Natural killer cell (primary cell): ENCODE measurements around the gene DAZAP1. TPM values are rescaled to one million over a fixed set of nuclear protein-coding genes. Genes with fewer than 3 reads are reported as not detected.

ENCODE experiments used
- ATAC-seq, 3 donors: fragments of 150-1000 bp in 2 of 3; fragments of 200-7000 bp in 1 of 3; cut with Tn5 transposase; 1 replicate in 1 of 3; 2 replicates in 2 of 3; pipeline ENCODE4 v1.10.0; 2021; ENCODE audit warnings: mild to moderate bottlenecking in 2 of 3, moderate library complexity in 2 of 3
- DNase-seq, 2 donors: peaks; one replicate each; pipeline versions ENCODE4 v3.0.0 to v3.0.0-alpha.2; 2013 to 2021; ENCODE audit warnings: mixed read lengths in 1 of 2
- H3K27ac ChIP-seq: one replicate; pipeline ENCODE4 v1.5.1; 2013; ENCODE audit warnings: mild to moderate bottlenecking, low read length
- H3K27me3 ChIP-seq: one replicate; pipeline ENCODE4 v1.6.1; 2013; ENCODE audit warnings: low read length; ENCODE audit not compliant: control insufficient read depth, insufficient read depth
- H3K36me3 ChIP-seq: one replicate; pipeline ENCODE4 v1.6.1; 2013; ENCODE audit warnings: low read length; ENCODE audit not compliant: control insufficient read depth, insufficient read depth
- H3K4me1 ChIP-seq: one replicate; pipeline ENCODE4 v1.6.1; 2013; ENCODE audit warnings: low read length; ENCODE audit not compliant: control insufficient read depth, insufficient read depth
- H3K4me3 ChIP-seq: one replicate; pipeline ENCODE4 v1.5.1; 2013; ENCODE audit warnings: low read length
- H3K9me3 ChIP-seq: one replicate; pipeline ENCODE4 v1.6.1; 2013; ENCODE audit warnings: low read length; ENCODE audit not compliant: control insufficient read depth, insufficient read depth
- H3K27ac Mint-ChIP-seq, 2 donors: one replicate each; pipeline ENCODE4 v1.8.0; 2022; ENCODE audit warnings: mild to moderate bottlenecking in 2 of 2, mixed read lengths in 2 of 2, moderate library complexity in 1 of 2
- H3K27me3 Mint-ChIP-seq, 2 donors: one replicate each; pipeline ENCODE4 v1.8.0; 2022; ENCODE audit warnings: low read depth in 2 of 2, mixed read lengths in 2 of 2
- H3K36me3 Mint-ChIP-seq: one replicate; pipeline ENCODE4 v1.8.0; 2022; ENCODE audit warnings: mixed read lengths
- H3K4me1 Mint-ChIP-seq, 2 donors: one replicate each; pipeline ENCODE4 v1.8.0; 2022; ENCODE audit warnings: mixed read lengths in 2 of 2
- H3K4me3 Mint-ChIP-seq: one replicate; pipeline ENCODE4 v1.8.0; 2022; ENCODE audit warnings: mild to moderate bottlenecking, moderate library complexity, mixed read lengths
- H3K9me3 Mint-ChIP-seq, 2 donors: one replicate each; pipeline ENCODE4 v1.8.0; 2022; ENCODE audit warnings: mixed read lengths in 2 of 2
- WGBS: methylation state at CpG from one replicate; pipeline ENCODE4 v1.1.7; 2013; ENCODE audit warnings: missing lambda C conversion rate; ENCODE audit not compliant: insufficient coverage; 5-methylcytosine and 5-hydroxymethylcytosine counted together
- intact Hi-C: fragments of 100-400 bp; cut with micrococcal nuclease; formaldehyde crosslinking; loops from one replicate; pipeline ENCODE4 v1.14.2; 2022
- total RNA-seq, 4 donors: library from RNA; stranded (reverse); fragments of 120-200 nt in 1 of 4; gene quantifications; one replicate each; pipeline versions ENCODE4 v1.2.3 to v1.2.4, GENCODE V29; 2013 to 2022
- TF ChIP-seq, protein P1 (sequence below): fragments of 200-600 bp; IDR thresholded peaks from one replicate; pipeline ENCODE4 v1.8.0; 2022; ENCODE audit warnings: antibody characterized with exemption

The DAZAP1 gene
- total RNA-seq, 3 donors from 2014 or later (not counting 1 experiment from before 2014, with no cell fraction given), result 166 to 207 (median 170) TPM

DNA sequence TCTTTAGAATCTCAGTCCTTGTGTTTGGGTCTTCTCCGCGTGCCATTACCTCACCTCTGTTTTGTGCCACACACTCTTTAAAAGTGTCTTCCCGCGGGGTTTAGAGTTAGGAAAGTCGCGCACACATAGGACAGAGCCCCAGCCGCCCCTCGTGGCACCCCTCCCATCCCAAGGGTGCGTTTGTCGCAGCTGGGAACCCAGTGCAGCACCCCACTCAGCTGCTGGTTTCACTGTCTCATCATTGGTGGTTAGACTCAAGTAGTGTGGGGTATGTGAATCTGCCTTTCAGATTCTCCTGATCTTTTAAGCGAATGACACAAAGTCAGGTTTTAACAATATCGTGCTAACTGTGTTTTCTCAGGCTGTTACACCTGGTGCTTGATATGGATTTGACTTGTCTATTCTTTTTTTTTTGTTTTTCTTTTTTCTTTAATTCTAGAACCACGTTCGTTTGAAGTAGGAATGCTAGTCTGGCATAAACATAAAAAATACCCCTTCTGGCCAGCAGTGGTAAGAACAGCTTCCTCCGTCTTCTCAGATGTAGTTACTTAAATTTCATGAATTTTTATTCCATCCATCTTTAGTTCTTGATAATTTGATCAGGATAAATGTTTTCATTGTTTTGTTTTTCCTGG lies 43.2 kb upstream of the DAZAP1 start:
- Histone ChIP-seq H3K4me3 (no peak overlapping the region), H3K27ac (peak overlapping the region; percentile 66), H3K9me3 (no peaks in the 10 kb centered on the region), H3K27me3 (no peaks in the 10 kb centered on the region), H3K4me1 (peaks cover 38% of the 10 kb centered on the region), H3K36me3 (peaks cover 13% of the 10 kb centered on the region)
- intact Hi-C loops, result no loop called here
- 18% methylated on average over 12 of the region's 15 CpGs for WGBS
- peak; percentile 71 to 80 (median 73) for ATAC-seq
- TF ChIP-seq, protein P1, sequence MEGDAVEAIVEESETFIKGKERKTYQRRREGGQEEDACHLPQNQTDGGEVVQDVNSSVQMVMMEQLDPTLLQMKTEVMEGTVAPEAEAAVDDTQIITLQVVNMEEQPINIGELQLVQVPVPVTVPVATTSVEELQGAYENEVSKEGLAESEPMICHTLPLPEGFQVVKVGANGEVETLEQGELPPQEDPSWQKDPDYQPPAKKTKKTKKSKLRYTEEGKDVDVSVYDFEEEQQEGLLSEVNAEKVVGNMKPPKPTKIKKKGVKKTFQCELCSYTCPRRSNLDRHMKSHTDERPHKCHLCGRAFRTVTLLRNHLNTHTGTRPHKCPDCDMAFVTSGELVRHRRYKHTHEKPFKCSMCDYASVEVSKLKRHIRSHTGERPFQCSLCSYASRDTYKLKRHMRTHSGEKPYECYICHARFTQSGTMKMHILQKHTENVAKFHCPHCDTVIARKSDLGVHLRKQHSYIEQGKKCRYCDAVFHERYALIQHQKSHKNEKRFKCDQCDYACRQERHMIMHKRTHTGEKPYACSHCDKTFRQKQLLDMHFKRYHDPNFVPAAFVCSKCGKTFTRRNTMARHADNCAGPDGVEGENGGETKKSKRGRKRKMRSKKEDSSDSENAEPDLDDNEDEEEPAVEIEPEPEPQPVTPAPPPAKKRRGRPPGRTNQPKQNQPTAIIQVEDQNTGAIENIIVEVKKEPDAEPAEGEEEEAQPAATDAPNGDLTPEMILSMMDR, result peak; percentile 51
- no peaks in the 10 kb centered on the region for H3K36me3 Mint-ChIP-seq
- peaks cover 35 to 36% of the 10 kb centered on the region in 2 donors for H3K4me1 Mint-ChIP-seq
- H3K27ac Mint-ChIP-seq, result peak overlapping the region; percentile 88 to 93
- peak overlapping the region; percentile 89 for H3K4me3 Mint-ChIP-seq
- DNase-seq, result peak in 1 of 2 donors; percentile 55
- H3K27me3 Mint-ChIP-seq, result no peaks in the 10 kb centered on the region
- no peaks in the 10 kb centered on the region for H3K9me3 Mint-ChIP-seq

- intact Hi-C loops, result no loop called here
- H3K4me1 Mint-ChIP-seq, result peaks cover 35 to 36% of the 10 kb centered on the region in 2 donors
- no peaks in the 10 kb centered on the region for H3K36me3 Mint-ChIP-seq
- no peak overlapping the region for H3K27ac ChIP-seq
- H3K4me3 Mint-ChIP-seq, result no peak overlapping the region
- no peaks in the 10 kb centered on the region for H3K9me3 Mint-ChIP-seq
- peaks cover 18% of the 10 kb centered on the region for H3K36me3 ChIP-seq
- H3K27ac Mint-ChIP-seq, result peak overlapping the region; percentile 14 to 93
- H3K27me3 ChIP-seq, result no peaks in the 10 kb centered on the region
- no peak for DNase-seq
- WGBS, result 90% methylated on average over 37 of the region's 37 CpGs
- H3K4me1 ChIP-seq, result peaks cover 38% of the 10 kb centered on the region
- H3K4me3 ChIP-seq, result no peak overlapping the region
- ATAC-seq, result no peak
- TF ChIP-seq, protein P1, result no peak
- no peaks in the 10 kb centered on the region for H3K27me3 Mint-ChIP-seq
- no peaks in the 10 kb centered on the region for H3K9me3 ChIP-seq
These were observed 41.8 kb upstream of the DAZAP1 start for GRCh38 chr19:1365319-1366269.

GRCh38 chr19:1366296-1366695 lies 41.1 kb upstream of the DAZAP1 start:
- WGBS, result 69% methylated on average over 10 of the region's 10 CpGs
- H3K27me3 Mint-ChIP-seq, result no peaks in the 10 kb centered on the region
- Histone ChIP-seq H3K36me3 (peaks cover 21% of the 10 kb centered on the region), H3K4me3 (no peak overlapping the region), H3K4me1 (peaks cover 38% of the 10 kb centered on the region), H3K9me3 (no peaks in the 10 kb centered on the region), H3K27me3 (no peaks in the 10 kb centered on the region), H3K27ac (no peak overlapping the region)
- no peaks in the 10 kb centered on the region for H3K36me3 Mint-ChIP-seq
- ATAC-seq, result peak in 2 of 3 donors; percentile 26 to 56
- intact Hi-C loops, result no loop called here
- no peak overlapping the region for H3K27ac Mint-ChIP-seq
- H3K4me1 Mint-ChIP-seq, result peaks cover 35 to 36% of the 10 kb centered on the region in 2 donors
- no peaks in the 10 kb centered on the region for H3K9me3 Mint-ChIP-seq
- TF ChIP-seq, protein P1, result no peak
- H3K4me3 Mint-ChIP-seq, result no peak overlapping the region
- no peak for DNase-seq
